ENCODE measurements around the gene PCDH15. TPM values are rescaled to one million over a fixed set of nuclear protein-coding genes. Genes with fewer than 3 reads are reported as not detected.

PCDH15 gene
- total RNA-seq, 4 donors from 2014 or later = not detected

DNA sequence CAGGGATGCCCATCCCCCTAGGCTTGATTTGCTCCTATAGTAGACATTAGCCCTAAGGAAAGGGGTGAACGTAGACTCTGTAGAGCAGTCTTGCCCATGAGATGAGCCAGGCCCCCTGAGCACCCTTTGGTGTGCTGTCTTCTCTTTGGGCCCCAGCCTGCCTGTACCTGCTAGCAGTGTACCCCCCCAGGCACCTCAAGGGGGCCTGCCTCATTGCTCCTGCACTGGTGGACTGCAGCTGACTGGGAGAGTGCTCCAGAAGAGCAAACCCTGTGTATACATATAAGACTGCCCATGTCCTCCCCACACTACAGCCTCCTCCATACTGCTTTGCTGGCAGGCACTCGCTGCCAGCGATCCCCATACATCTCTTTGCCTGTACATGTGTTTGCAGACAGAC is 206.7 kb downstream of the PCDH15 start:
- Histone ChIP-seq H3K27ac (no peak overlapping the region), H3K4me1 (no peaks in the 10 kb centered on the region), H3K4me3 (no peak overlapping the region), H3K27me3 (no peaks in the 10 kb centered on the region), H3K36me3 (no peaks in the 10 kb centered on the region), H3K9me3 (no peaks in the 10 kb centered on the region)
- TF ChIP-seq, protein P1, sequence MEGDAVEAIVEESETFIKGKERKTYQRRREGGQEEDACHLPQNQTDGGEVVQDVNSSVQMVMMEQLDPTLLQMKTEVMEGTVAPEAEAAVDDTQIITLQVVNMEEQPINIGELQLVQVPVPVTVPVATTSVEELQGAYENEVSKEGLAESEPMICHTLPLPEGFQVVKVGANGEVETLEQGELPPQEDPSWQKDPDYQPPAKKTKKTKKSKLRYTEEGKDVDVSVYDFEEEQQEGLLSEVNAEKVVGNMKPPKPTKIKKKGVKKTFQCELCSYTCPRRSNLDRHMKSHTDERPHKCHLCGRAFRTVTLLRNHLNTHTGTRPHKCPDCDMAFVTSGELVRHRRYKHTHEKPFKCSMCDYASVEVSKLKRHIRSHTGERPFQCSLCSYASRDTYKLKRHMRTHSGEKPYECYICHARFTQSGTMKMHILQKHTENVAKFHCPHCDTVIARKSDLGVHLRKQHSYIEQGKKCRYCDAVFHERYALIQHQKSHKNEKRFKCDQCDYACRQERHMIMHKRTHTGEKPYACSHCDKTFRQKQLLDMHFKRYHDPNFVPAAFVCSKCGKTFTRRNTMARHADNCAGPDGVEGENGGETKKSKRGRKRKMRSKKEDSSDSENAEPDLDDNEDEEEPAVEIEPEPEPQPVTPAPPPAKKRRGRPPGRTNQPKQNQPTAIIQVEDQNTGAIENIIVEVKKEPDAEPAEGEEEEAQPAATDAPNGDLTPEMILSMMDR (IDR thresholded peaks at IDR 0.05) = no peak
- no peak for TF ChIP-seq POLR2A (IDR thresholded peaks at IDR 0.05)
- no peak for DNase-seq

DNA sequence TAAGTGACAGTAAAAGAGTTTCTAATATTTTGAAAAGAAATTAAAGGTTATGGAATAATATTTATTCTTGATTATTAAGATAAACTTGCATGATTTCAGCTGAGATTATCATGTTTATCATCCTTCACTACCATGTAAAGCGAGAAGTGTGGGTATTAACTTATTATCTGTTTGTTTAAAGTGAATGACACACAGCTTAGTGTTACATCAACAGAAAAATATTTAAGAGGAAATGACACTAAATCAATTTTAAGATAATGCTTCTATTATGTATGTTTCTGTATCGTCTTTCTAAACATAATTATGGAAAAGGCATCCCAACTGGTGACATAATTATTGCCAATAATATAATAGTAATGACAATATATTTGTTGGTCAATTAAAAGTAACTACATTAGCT is 213.1 kb downstream of the PCDH15 start:
- Histone ChIP-seq H3K4me1 (no peaks in the 10 kb centered on the region), H3K27me3 (no peaks in the 10 kb centered on the region), H3K4me3 (no peak overlapping the region), H3K9me3 (no peaks in the 10 kb centered on the region), H3K27ac (no peak overlapping the region), H3K36me3 (no peaks in the 10 kb centered on the region)
- no peak for DNase-seq
- TF ChIP-seq, protein P1 (IDR thresholded peaks at IDR 0.05) = no peak
- no peak for TF ChIP-seq POLR2A (IDR thresholded peaks at IDR 0.05)

DNA sequence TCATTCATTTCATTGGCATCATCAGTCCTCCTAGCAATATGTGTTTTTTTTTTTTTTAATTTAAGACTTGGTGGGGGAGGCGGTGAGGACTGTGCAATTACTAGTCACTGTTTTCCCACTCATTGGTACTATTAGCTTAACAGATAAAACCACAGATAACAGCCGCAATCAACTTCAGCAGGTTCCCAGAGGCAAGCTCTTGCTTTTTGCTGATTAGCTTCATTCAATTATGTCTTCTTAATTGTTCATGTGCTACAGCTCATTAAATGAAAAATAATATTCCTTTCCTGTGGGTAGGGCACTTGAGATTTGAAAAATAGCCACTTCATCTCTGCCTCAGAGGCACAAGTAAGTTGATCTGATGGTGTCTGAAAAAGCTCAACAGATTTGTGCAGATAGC is 215.5 kb downstream of the PCDH15 start:
- DNase-seq = no peak
- no peaks in the 10 kb centered on the region for H3K27me3 ChIP-seq
- no peak overlapping the region for H3K4me3 ChIP-seq
- no peaks in the 10 kb centered on the region for H3K4me1 ChIP-seq
- H3K27ac ChIP-seq = no peak overlapping the region
- TF ChIP-seq POLR2A (IDR thresholded peaks at IDR 0.05) = no peak
- TF ChIP-seq, protein P1 (IDR thresholded peaks at IDR 0.05) = no peak
- H3K9me3 ChIP-seq = no peaks in the 10 kb centered on the region
- H3K36me3 ChIP-seq = no peaks in the 10 kb centered on the region

DNA sequence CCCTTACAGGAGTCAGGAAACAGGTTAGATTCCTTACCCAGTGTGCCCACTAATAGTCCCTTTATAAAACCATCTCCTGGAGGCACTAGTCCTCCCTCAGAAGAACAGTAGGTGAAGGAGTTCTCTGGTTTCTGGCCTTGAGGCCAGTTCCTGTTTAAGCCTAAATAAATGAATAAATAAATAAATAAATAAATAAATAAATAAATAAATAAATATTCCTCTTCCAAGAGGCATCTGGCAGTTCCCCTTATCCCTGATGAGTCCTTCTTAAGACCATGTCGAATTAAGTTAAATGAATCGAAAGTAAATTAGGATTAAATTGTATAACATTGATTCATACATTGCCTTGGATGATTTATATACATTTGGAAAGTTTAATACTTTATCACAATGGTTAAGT is 223.3 kb downstream of the PCDH15 start:
- Histone ChIP-seq H3K27ac (no peak overlapping the region), H3K9me3 (no peaks in the 10 kb centered on the region), H3K4me1 (no peaks in the 10 kb centered on the region), H3K36me3 (no peaks in the 10 kb centered on the region), H3K27me3 (no peaks in the 10 kb centered on the region), H3K4me3 (no peak overlapping the region)
- no peak for DNase-seq
- TF ChIP-seq, protein P1 (IDR thresholded peaks at IDR 0.05) = no peak
- no peak for TF ChIP-seq POLR2A (IDR thresholded peaks at IDR 0.05)

DNA sequence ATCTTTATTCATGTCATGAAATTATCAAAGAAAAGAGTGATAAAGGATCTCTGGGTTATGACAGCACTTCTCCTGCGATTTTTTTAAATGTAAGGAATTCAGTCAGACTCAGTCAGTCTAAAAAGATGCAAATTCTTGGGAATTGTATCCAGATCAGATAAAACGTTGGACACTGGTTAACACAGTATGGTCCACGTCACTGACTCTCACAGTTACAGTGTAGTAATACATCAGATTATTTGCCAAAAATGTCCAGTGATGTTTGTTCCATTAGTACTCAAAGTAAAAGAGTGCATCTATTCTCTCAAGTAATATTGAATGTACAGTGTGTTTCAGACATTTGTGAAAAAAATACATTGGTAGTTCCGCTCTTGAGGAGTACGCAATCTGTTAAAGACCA is 224.5 kb downstream of the PCDH15 start:
- Histone ChIP-seq H3K27me3 (no peaks in the 10 kb centered on the region), H3K4me3 (no peak overlapping the region), H3K27ac (no peak overlapping the region), H3K4me1 (no peaks in the 10 kb centered on the region), H3K36me3 (no peaks in the 10 kb centered on the region), H3K9me3 (no peaks in the 10 kb centered on the region)
- DNase-seq = no peak
- TF ChIP-seq POLR2A (IDR thresholded peaks at IDR 0.05) = no peak
- TF ChIP-seq, protein P1 (IDR thresholded peaks at IDR 0.05) = no peak

DNA sequence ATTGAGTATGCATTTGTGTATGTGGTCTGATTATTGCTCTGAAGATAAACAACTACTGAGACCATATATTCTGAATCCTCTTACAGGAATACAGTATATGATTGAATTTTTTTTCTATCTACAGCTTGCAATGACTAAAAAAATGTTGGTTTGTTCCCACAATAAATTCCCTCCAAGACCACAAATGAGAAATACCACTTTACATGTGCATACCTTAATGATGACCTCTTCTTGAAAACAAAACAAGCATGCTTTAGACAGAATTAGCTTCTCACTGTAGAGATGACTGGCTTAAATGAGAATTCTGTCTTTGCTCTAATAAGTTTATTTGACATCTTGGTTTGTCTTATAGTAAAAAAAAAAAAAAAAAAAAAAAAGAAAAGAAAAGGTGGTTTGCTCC is 241.5 kb downstream of the PCDH15 start:
- H3K27ac ChIP-seq = no peak overlapping the region
- no peak overlapping the region for H3K4me3 ChIP-seq
- TF ChIP-seq POLR2A (IDR thresholded peaks at IDR 0.05) = no peak
- TF ChIP-seq, protein P1 (IDR thresholded peaks at IDR 0.05) = no peak
- H3K4me1 ChIP-seq = no peaks in the 10 kb centered on the region
- no peaks in the 10 kb centered on the region for H3K27me3 ChIP-seq
- no peak for DNase-seq
- H3K36me3 ChIP-seq = no peaks in the 10 kb centered on the region
- H3K9me3 ChIP-seq = no peaks in the 10 kb centered on the region
